ENCODE measurements around the gene PTP4A1.

Gene PTP4A1

DNA sequence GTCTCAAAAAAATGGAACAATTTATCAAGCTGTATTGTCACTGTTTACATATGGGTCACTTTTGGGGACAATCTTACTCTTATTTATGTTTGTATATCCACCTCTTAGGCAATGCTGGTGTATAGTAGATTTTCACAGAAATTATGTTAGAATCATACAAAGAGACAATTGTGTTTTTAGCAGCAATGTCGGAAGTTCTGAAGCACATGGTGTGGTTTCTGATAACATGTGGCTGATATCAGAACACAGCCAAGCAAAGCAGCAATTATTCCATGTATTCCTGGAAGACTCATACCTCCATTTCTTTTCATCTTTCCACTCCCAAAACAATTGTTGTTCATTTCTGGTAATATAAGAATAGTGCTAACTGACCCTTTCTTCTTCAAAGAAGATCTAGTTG lies 17.5 kb upstream of the PTP4A1 start:
- TF ChIP-seq, protein P1, sequence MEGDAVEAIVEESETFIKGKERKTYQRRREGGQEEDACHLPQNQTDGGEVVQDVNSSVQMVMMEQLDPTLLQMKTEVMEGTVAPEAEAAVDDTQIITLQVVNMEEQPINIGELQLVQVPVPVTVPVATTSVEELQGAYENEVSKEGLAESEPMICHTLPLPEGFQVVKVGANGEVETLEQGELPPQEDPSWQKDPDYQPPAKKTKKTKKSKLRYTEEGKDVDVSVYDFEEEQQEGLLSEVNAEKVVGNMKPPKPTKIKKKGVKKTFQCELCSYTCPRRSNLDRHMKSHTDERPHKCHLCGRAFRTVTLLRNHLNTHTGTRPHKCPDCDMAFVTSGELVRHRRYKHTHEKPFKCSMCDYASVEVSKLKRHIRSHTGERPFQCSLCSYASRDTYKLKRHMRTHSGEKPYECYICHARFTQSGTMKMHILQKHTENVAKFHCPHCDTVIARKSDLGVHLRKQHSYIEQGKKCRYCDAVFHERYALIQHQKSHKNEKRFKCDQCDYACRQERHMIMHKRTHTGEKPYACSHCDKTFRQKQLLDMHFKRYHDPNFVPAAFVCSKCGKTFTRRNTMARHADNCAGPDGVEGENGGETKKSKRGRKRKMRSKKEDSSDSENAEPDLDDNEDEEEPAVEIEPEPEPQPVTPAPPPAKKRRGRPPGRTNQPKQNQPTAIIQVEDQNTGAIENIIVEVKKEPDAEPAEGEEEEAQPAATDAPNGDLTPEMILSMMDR (IDR thresholded peaks at IDR 0.05; ENCODE audit: borderline replicate concordance, insufficient read depth, low read depth, low read length): no peak
- H3K4me3 ChIP-seq (ENCODE audit: low read depth, low read length): no peak overlapping the region

DNA sequence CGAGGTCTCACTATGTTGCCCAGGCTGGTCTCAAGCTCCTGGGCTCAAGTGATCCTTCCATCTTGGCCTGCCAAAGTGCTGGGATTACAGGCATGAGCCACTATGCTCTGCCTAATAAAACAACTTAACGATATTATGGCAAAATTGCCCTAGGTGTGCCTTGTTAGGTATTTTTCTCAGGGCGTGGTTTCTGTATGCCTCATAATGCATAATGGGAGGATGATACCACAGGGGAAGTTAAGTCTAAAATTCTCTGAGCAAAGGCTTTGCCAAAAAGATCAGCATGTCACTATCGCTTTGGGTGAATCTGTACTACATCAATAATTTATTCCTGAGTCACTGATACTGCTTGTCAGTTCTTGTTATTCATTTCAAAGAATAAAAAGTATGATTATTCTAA lies 15.9 kb upstream of the PTP4A1 start:
- H3K4me3 ChIP-seq (ENCODE audit: low read depth, low read length): no peak overlapping the region
- TF ChIP-seq, protein P1 (IDR thresholded peaks at IDR 0.05; ENCODE audit: borderline replicate concordance, insufficient read depth, low read depth, low read length): no peak

DNA sequence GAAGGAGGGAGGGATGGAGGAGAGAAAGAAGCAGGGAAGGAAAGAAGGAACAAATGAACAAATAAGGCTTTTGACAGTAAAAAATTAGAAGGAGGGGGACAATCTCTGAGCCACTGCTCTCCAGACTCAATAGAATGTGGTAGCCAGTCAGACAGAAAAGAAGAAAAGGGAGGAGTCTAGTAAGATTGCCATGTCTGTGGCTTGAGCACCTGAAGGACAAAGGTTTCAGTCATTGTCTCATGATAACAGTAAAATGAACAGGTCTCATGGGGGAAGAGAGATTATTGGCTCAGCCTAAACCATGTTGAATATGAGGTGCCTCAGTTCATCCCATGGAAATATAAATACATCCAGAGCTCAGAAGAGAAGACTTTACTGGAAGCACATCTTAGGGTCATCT lies 14.0 kb upstream of the PTP4A1 start:
- TF ChIP-seq, protein P1 (IDR thresholded peaks at IDR 0.05; ENCODE audit: borderline replicate concordance, insufficient read depth, low read depth, low read length): no peak
- no peak overlapping the region for H3K4me3 ChIP-seq (ENCODE audit: low read depth, low read length)

DNA sequence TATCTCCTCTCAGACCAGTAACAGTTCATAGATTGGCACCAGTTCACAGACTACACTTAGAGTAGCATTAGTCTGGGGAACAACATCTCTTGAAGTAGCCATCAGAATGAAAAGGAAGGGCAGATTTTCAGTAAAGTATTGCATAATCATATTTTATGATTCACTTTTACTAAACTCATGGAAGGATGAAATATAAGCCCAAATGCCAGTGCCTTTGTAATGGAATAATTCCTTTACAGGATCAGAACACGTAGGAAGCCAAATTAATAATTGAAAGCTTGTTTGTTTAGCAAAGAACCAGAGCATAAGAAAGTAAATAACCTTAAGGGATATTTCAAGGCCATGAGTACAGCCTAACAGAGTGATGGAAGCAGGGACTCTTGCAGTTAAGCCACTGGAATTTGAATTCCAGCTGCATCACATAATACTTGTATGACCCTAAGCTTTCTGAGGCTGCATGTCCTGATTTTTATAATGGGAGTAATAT lies 11.4 kb upstream of the PTP4A1 start:
- TF ChIP-seq, protein P1 (IDR thresholded peaks at IDR 0.05; ENCODE audit: borderline replicate concordance, insufficient read depth, low read depth, low read length): no peak
- no peak overlapping the region for H3K4me3 ChIP-seq (ENCODE audit: low read depth, low read length)

DNA sequence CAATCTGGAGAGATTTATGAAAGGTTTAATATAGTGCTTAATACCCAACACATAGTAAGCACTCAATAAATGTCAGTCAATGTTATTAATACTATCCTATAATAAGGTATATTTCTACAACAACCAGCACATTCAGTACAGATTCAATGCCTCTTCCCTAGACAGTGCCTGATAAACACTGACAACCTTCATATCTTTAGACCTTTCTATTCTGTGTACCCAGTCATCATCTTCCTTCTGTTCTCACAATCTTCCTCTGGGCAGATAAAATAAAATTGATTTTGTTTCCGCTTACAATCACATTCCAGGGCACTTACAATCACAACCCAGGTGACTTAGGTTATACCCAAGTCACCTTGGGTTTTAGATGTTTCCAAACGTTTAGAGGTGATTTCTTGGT lies 11.0 kb upstream of the PTP4A1 start:
- TF ChIP-seq, protein P1 (IDR thresholded peaks at IDR 0.05; ENCODE audit: borderline replicate concordance, insufficient read depth, low read depth, low read length): no peak
- no peak overlapping the region for H3K4me3 ChIP-seq (ENCODE audit: low read depth, low read length)

DNA sequence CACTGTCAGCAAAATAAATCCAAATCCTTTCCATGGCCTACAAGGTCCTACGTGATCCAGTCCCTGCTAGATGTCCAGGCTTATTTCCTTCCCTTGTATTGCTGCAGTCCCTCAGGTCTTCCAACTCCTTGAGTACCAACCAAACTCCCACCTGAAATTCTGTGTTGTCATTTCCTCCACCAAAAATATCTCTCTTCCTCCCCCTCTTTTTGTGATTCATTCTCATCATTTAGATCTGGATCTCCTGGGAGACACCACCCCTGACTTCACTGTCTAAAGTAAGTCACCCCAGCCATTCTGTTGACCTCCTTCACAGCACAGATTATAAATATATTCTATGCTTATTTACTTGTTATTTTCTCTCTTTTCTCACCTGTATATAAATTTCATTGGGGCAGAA lies 9.0 kb upstream of the PTP4A1 start:
- TF ChIP-seq, protein P1 (IDR thresholded peaks at IDR 0.05; ENCODE audit: borderline replicate concordance, insufficient read depth, low read depth, low read length): no peak

DNA sequence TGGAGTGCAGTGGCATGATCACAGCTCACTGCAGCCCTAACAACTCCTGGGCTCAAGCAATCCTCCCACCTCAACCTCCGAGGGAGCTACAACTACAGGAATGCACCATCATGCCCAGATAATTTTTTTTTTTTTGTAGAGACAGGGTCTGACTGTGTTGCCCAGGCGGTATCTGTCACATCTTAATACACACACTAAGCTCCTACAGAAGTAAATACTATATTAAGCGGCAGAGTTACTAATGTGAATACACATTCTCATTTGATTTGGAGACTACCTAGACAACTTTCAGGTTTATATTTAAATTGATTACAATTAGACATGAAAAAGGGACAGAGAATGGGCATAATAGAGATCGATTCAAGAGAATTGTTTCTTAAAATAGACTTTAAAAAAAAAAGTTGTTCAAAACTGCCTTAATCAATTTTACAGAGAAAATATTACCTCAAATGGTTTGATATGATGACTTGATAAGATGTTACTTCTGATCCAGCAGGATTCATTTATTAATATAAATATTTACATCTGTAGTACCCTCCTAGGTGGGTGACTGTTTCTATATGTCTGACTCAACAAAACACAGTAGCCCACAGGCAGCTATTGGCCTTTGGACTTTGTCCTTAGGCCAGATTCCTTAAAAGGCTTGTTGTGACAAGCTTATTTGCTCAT lies 7.1 kb upstream of the PTP4A1 start:
- TF ChIP-seq, protein P1 (IDR thresholded peaks at IDR 0.05; ENCODE audit: borderline replicate concordance, insufficient read depth, low read depth, low read length): no peak
- no peak overlapping the region for H3K4me3 ChIP-seq (ENCODE audit: low read depth, low read length)

More for the DNA sequence above, 9.0 kb upstream of the PTP4A1 start:
- no peak overlapping the region for H3K4me3 ChIP-seq (ENCODE audit: low read depth, low read length)
